G401.6 (cell line): ENCODE measurements around the gene U2AF2.

ENCODE experiments used
- FAIRE-seq: peaks from 2 replicates; lab custom pipeline; 2012; peaks lifted over from hg19 to GRCh38; lab: Jason Lieb, UNC

U2AF2 gene

GRCh38 chr19:55659822-55660221, 5.0 kb downstream of the U2AF2 start:
- no peak for FAIRE-seq

GRCh38 chr19:55660404-55660803, 5.6 kb downstream of the U2AF2 start:
- FAIRE-seq, result no peak

- FAIRE-seq, result no peak
Observed at GRCh38 chr19:55660991-55661390, 6.2 kb downstream of the U2AF2 start.

GRCh38 chr19:55661826-55662225, 7.0 kb downstream of the U2AF2 start:
- no peak for FAIRE-seq

GRCh38 chr19:55663846-55664536, 9.2 kb downstream of the U2AF2 start:
- FAIRE-seq, result no peak

- no peak for FAIRE-seq
Observed at GRCh38 chr19:55666343-55667005, 11.6 kb downstream of the U2AF2 start.

GRCh38 chr19:55667006-55667381, 12.2 kb downstream of the U2AF2 start:
- no peak for FAIRE-seq

GRCh38 chr19:55667511-55667910, 12.7 kb downstream of the U2AF2 start:
- FAIRE-seq, result no peak

- FAIRE-seq, result no peak
Observed at GRCh38 chr19:55667958-55668357, 13.1 kb downstream of the U2AF2 start.

GRCh38 chr19:55668603-55669348, 13.9 kb downstream of the U2AF2 start:
- FAIRE-seq, result no peak

- FAIRE-seq, result no peak
Observed at GRCh38 chr19:55669418-55670279, 14.8 kb downstream of the U2AF2 start.

GRCh38 chr19:55670280-55671053, 15.6 kb downstream of the U2AF2 start:
- no peak for FAIRE-seq

- no peak for FAIRE-seq
Observed at GRCh38 chr19:55671054-55671378, 16.2 kb downstream of the U2AF2 start.

- no peak for FAIRE-seq
Observed at GRCh38 chr19:55672418-55672817, 17.6 kb downstream of the U2AF2 start.

GRCh38 chr19:55673465-55673864, 18.6 kb downstream of the U2AF2 start:
- no peak for FAIRE-seq

- FAIRE-seq, result no peak
Observed at GRCh38 chr19:55673889-55674288, 19.1 kb downstream of the U2AF2 start.

- no peak for FAIRE-seq
Observed at GRCh38 chr19:55674459-55674840, 19.6 kb downstream of the U2AF2 start.

GRCh38 chr19:55674841-55675660, 20.2 kb downstream of the U2AF2 start, which contains the start of gene EPN1:
EPN1 (plus strand) TSS chr19:55675226; CDS start chr19:55678628, 3,402 bp downstream.
- peak; percentile 90 for FAIRE-seq

GRCh38 chr19:55675661-55676354, 21.0 kb downstream of the U2AF2 start:
- FAIRE-seq, result no peak

GRCh38 chr19:55676383-55676782, 21.5 kb downstream of the U2AF2 start:
- no peak for FAIRE-seq
